HUES64 (cell line): Measurements from ENCODE around the gene RDH5. TPM values are rescaled to one million over a fixed set of nuclear protein-coding genes. Genes with fewer than 3 reads are reported as not detected.
A peak's percentile ranks its signal among the peaks of the same experiment; 100 is the strongest.

Source experiments
- H3K27ac ChIP-seq: 2 replicates; pipeline ENCODE4 v1.7.0; 2013; ENCODE audit warnings: low read depth, low read length, inconsistent platforms
- H3K27me3 ChIP-seq: 2 replicates; pipeline ENCODE4 v1.6.1; 2013; ENCODE audit warnings: mild to moderate bottlenecking, low read length; ENCODE audit not compliant: insufficient read depth
- H3K36me3 ChIP-seq: 2 replicates; pipeline ENCODE4 v1.6.1; 2013; ENCODE audit warnings: mild to moderate bottlenecking, low read length; ENCODE audit not compliant: insufficient read depth
- H3K4me1 ChIP-seq: 2 replicates; pipeline ENCODE4 v1.6.1; 2013; ENCODE audit warnings: mild to moderate bottlenecking, low read length, moderate library complexity; ENCODE audit not compliant: insufficient read depth
- H3K4me3 ChIP-seq: 2 replicates; pipeline ENCODE4 v1.5.1; 2013; ENCODE audit warnings: mild to moderate bottlenecking, low read length, moderate library complexity
- H3K9ac ChIP-seq: 2 replicates; pipeline ENCODE4 v1.6.1; 2013; ENCODE audit warnings: mild to moderate bottlenecking, low read depth, low read length
- H3K9me3 ChIP-seq: 2 replicates; pipeline ENCODE4 v1.6.1; 2013; ENCODE audit warnings: low read depth, low read length; ENCODE audit not compliant: insufficient read depth
- WGBS: fragments of 150-250, 120-280 bp; methylation state at CpG from one replicate; pipeline ENCODE4 v1.1.7; 2013; ENCODE audit warnings: missing lambda C conversion rate; 5-methylcytosine and 5-hydroxymethylcytosine counted together
- polyA plus RNA-seq, 2 experiments: library from polyadenylated mRNA; stranded (reverse); fragments of 50-300 nt; gene quantifications; one replicate each; pipeline ENCODE4 v1.2.3, GENCODE V29; 2013

RDH5 gene, protein sequence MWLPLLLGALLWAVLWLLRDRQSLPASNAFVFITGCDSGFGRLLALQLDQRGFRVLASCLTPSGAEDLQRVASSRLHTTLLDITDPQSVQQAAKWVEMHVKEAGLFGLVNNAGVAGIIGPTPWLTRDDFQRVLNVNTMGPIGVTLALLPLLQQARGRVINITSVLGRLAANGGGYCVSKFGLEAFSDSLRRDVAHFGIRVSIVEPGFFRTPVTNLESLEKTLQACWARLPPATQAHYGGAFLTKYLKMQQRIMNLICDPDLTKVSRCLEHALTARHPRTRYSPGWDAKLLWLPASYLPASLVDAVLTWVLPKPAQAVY
- 2.1 TPM for polyA plus RNA-seq (2013, experiment 1 of 2)
- polyA plus RNA-seq (2013, experiment 2 of 2): 1.6 TPM

DNA sequence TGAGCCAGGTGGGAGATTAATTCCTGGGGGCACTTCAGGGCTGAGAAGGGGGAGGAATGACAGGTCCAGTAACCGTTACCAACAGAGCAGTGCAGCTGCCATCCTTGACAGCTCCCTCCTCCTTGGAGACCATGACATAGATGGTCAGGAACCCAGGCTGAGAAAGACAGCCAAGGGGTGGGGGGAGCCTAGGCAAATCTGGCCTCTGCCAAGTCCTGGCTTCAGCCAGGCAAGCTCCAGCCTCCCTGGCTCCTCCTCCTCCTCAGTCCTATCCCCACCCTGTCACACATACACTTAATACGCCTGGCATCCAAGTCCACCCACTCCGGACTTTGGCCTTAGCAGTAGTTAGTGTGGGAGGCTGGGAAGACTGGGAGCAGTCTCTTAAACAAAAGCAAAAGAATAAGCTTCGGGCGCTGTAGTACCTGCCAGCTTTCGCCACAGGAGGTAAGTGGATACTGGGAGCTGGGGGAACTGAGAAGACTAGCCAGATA, at the start of gene RDH5:
Gene RDH5 (plus strand): TSS at position 323 of the 494 bp plus-strand sequence. CDS start 792 bp downstream, outside the sequence.
- H3K36me3 ChIP-seq: peaks cover 19% of the 10 kb centered on the region

DNA sequence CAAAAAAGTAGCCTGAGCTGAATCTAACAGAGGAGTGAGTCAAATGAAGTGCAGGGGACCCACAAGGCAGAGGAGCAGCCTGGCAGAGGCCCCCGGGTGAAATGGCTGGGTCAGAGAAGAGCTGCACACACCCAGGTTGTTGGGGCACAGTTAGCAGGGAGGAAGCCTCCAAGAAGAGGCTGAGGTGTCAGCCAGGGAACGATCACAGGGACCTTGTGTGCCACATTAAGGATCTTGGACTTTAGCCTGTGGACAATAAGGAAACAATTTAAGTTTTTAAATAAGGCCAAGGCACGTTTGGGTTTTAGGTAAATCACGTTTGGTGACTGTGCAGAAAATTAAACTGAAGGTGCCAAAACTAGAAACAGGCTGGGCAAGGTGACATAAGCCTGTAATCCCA, 48.4 kb upstream of the RDH5 start:
- H3K27ac ChIP-seq: no peak overlapping the region
- no peaks in the 10 kb centered on the region for H3K36me3 ChIP-seq
- H3K27me3 ChIP-seq: no peaks in the 10 kb centered on the region
- H3K9ac ChIP-seq: no peak overlapping the region
- H3K9me3 ChIP-seq: no peaks in the 10 kb centered on the region
- no peaks in the 10 kb centered on the region for H3K4me1 ChIP-seq
- 80% methylated on average over 4 of the region's 4 CpGs for WGBS
- no peak overlapping the region for H3K4me3 ChIP-seq

More for the DNA sequence above, at the start of gene RDH5:
- peaks cover 32% of the 10 kb centered on the region for H3K4me1 ChIP-seq
- H3K27me3 ChIP-seq: no peaks in the 10 kb centered on the region
- H3K4me3 ChIP-seq: no peak within 1 kb of the TSS
- H3K9ac ChIP-seq: no peak within 1 kb of the TSS
- no peaks in the 10 kb centered on the region for H3K9me3 ChIP-seq
- H3K27ac ChIP-seq: no peak within 1 kb of the TSS
- 91% methylated on average over 6 of the region's 6 CpGs for WGBS

DNA sequence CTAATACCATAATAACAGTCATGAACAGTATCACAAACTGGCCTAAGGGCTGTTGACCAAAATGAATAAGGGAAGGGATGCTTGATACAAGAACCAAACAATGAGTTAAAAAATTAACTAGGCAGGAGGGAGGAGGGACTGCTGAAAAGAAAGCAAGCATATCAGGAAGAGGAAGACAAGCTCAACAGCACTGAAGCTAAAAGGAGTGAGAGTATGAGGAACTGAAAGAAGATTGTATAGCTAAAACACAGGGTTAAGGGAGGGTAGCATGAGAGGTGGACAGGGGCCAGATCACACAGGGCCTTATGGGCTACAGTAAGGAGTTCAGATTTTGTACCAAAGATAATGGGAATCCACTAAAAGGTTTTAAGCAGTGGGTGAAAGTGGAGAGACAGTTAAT, 46.6 kb upstream of the RDH5 start:
- no peaks in the 10 kb centered on the region for H3K4me1 ChIP-seq
- no peaks in the 10 kb centered on the region for H3K9me3 ChIP-seq
- no peak overlapping the region for H3K4me3 ChIP-seq
- H3K36me3 ChIP-seq: no peaks in the 10 kb centered on the region
- H3K27me3 ChIP-seq: no peaks in the 10 kb centered on the region
- H3K9ac ChIP-seq: no peak overlapping the region
- H3K27ac ChIP-seq: no peak overlapping the region

DNA sequence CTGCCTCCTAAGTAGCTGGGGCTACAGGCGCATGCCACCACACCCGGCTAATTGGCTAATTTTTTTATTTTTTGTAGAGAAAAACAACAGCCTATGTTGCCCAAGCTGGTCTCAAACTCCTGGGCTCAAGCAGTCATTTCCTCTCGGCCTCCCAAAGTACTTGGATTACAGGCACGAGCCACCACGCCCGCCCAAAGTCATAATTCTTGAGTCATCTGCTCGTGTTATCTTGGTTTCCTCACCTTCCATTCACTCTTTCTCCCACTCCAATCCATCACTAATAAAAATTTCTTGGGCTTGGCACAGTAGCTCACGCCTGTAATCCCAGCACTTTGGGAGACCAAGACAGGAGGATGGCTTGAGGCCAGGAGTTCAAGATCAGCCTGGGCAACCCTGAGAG, 44.5 kb upstream of the RDH5 start:
- H3K27ac ChIP-seq: no peak overlapping the region
- no peaks in the 10 kb centered on the region for H3K9me3 ChIP-seq
- H3K27me3 ChIP-seq: no peaks in the 10 kb centered on the region
- H3K4me3 ChIP-seq: no peak overlapping the region
- H3K9ac ChIP-seq: no peak overlapping the region
- no peaks in the 10 kb centered on the region for H3K4me1 ChIP-seq
- no peaks in the 10 kb centered on the region for H3K36me3 ChIP-seq
- 92% methylated on average over 8 of the region's 8 CpGs for WGBS

DNA sequence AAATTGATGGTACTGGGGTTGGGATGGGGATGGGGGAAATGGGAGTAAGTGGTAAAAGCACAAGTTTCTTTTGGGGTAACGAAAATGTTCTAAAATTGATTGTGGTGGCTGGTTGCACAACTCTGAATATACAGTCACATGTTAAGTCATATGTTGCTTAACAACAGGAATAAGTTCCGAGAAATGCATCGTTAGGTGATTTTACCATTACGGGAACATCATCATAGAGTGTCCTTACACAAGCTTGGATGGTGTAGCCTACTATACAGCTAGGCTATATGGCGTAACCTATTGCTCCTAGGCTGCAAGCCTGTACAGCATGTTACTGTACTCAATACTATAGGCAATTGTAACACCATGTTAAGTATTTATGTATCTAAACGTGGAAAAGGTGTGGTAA, 43.5 kb upstream of the RDH5 start:
- H3K4me1 ChIP-seq: peaks cover 2% of the 10 kb centered on the region
- H3K36me3 ChIP-seq: no peaks in the 10 kb centered on the region
- H3K9me3 ChIP-seq: no peaks in the 10 kb centered on the region
- H3K27me3 ChIP-seq: no peaks in the 10 kb centered on the region
- no peak overlapping the region for H3K27ac ChIP-seq
- H3K4me3 ChIP-seq: no peak overlapping the region
- 94% methylated on average over 6 of the region's 6 CpGs for WGBS
- H3K9ac ChIP-seq: no peak overlapping the region

DNA sequence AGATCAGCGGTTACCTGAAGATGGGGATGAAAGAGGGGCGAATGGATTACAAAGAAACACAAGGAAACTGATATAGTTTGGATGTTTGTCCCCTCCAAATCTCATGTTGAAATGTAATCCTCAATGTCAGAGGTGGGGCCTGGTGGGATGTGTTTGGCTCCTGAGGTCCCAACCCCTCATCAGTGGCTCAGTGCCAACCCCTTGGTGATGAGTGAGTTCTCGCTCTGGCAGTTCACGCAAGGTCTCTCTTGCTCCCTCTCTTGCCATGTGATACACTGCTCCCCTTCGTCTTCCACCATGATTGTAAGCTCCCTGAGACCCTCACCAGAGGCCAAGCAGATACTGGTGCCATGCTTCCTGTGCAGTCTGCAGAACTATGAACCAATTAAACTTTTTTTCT, 40.5 kb upstream of the RDH5 start:
- Histone ChIP-seq H3K9me3 (no peaks in the 10 kb centered on the region), H3K4me1 (peaks cover 6% of the 10 kb centered on the region), H3K27ac (no peak overlapping the region), H3K9ac (no peak overlapping the region), H3K4me3 (no peak overlapping the region), H3K36me3 (no peaks in the 10 kb centered on the region), H3K27me3 (no peaks in the 10 kb centered on the region)
- 93% methylated on average over 5 of the region's 5 CpGs for whole genome bisulfite sequencing

DNA sequence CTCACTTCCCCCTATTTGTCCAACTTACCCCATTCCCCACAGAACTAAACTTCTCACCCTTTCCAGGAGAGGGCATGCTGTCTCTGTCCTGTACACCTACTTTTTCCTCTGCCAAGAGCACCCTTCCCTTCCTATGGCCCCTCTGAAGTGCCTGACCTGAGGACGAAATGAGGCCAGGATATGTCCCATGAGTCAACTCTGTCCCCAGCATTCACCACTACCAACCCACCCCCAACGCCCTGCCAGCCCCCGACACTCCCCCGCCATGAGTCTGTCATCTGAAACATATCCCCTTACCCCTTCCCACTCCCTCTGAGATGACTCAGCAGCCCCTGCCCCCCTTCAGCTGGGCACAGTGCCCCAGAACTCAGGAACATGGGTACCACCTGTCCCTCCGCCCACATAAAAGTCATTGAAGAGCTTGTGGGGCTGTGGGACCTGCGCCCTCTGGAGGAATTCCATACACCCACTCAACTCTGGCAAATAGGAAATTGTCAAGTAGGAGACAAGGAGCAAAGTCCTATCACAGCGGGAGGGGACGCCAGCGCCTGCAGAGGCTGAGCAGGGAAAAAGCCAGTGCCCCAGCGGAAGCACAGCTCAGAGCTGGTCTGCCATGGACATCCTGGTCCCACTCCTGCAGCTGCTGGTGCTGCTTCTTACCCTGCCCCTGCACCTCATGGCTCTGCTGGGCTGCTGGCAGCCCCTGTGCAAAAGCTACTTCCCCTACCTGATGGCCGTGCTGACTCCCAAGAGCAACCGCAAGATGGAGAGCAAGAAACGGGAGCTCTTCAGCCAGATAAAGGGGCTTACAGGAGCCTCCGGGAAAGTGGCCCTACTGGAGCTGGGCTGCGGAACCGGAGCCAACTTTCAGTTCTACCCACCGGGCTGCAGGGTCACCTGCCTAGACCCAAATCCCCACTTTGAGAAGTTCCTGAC, 38.8 kb upstream of the RDH5 start:
- Histone ChIP-seq H3K27me3 (no peaks in the 10 kb centered on the region), H3K36me3 (0 out of 2 replicates have a peak, but pooled peaks cover 9% of the 10 kb centered on the region), H3K4me1 (peaks cover 6% of the 10 kb centered on the region), H3K4me3 (peak overlapping the region; percentile 43), H3K9ac (peak overlapping the region; percentile 18; the same call in 1 of the 2 replicates), H3K9me3 (no peaks in the 10 kb centered on the region), H3K27ac (peak overlapping the region; percentile 42; the same call in 1 of the 2 replicates)
- 40% methylated on average over 17 of the region's 17 CpGs for WGBS

DNA sequence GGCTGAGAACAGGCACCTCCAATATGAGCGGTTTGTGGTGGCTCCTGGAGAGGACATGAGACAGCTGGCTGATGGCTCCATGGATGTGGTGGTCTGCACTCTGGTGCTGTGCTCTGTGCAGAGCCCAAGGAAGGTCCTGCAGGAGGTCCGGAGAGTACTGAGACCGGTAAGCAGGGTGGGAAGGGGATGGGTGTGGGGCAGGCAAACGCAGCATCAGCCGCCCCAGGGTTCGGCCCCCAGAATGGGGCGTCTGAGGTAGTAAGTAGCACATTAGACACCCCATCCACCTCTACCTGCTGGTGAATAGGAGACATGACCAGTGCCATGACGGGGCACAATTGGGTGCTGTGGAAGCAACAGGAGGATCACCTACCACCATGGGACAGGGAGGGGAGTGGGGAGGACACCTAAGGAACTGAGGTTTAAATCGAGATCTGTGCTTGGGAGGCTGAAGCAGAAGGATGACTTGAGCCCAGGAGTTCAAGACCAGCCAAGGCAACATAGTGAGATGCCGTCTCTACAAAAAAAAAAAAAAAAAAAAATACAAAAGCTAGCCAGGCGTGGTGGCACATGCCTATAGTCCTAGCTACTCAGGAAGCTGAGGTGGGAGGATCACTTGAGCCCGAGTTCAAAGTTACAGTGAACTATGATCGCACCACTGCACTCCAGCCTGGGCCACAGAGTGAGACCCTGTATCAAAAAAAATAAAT, 38.0 kb upstream of the RDH5 start:
- no peak overlapping the region; the same call in 1 of the 2 replicates for H3K27ac ChIP-seq
- H3K36me3 ChIP-seq: 0 out of 2 replicates have a peak, but pooled peaks cover 13% of the 10 kb centered on the region
- peak overlapping the region; percentile 18; the same call in 1 of the 2 replicates for H3K9ac ChIP-seq
- H3K27me3 ChIP-seq: no peaks in the 10 kb centered on the region
- H3K9me3 ChIP-seq: no peaks in the 10 kb centered on the region
- H3K4me1 ChIP-seq: peaks cover 6% of the 10 kb centered on the region
- 91% methylated on average over 12 of the region's 13 CpGs for WGBS
- H3K4me3 ChIP-seq: peak overlapping the region; percentile 43

DNA sequence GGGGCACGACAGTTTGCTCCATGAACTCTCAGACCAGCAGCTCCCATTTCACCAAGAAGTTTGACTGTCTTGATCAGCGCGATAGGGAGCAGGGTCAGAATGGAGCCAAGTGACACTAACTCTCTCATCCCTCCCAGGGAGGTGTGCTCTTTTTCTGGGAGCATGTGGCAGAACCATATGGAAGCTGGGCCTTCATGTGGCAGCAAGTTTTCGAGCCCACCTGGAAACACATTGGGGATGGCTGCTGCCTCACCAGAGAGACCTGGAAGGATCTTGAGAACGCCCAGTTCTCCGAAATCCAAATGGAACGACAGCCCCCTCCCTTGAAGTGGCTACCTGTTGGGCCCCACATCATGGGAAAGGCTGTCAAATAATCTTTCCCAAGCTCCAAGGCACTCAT, 36.5 kb upstream of the RDH5 start:
- Histone ChIP-seq H3K4me1 (peaks cover 6% of the 10 kb centered on the region), H3K9ac (no peak overlapping the region), H3K4me3 (no peak overlapping the region), H3K36me3 (peaks cover 21% of the 10 kb centered on the region), H3K27ac (no peak overlapping the region), H3K27me3 (no peaks in the 10 kb centered on the region), H3K9me3 (no peaks in the 10 kb centered on the region)
- WGBS: 82% methylated on average over 7 of the region's 7 CpGs

DNA sequence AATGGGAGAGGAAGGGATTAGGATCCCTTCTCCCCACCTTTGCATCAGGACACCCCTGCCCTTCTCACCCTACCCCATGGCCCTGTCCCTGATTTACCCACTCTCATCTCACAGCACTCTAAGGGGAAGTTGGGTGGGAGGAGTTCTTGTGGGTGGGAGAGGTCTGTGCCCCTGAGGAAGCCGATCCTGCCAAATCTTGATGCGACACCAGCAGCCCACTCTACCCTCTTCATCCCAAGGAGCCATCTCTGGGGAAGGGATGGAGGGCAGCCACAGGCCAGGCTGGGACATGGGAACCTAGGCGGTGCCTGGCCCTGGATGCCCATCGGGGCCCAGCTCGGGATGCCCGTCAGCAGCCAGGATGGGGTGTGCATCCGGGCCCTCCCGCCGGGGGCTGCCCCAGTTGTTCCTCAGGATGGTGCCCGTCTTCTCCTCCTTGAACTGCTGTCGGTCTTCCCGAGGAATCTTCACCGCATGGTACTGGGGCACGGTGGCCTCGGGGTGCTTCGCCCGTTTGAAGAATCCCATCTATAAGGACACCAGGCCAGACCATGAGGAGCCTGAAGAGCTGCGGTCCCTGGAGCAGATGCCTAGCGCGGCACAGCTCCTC, 35.3 kb upstream of the RDH5 start:
- 94% methylated on average over 18 of the region's 20 CpGs for WGBS
- H3K4me3 ChIP-seq: no peak overlapping the region
- no peaks in the 10 kb centered on the region for H3K9me3 ChIP-seq
- H3K27me3 ChIP-seq: no peaks in the 10 kb centered on the region
- no peak overlapping the region for H3K27ac ChIP-seq
- H3K9ac ChIP-seq: no peak overlapping the region
- peaks cover 21% of the 10 kb centered on the region for H3K36me3 ChIP-seq
- peaks cover 6% of the 10 kb centered on the region for H3K4me1 ChIP-seq
